HG02759 (cell line): ENCODE data around the gene CHST11.
A peak's percentile ranks its signal among the peaks of the same experiment; 100 is the strongest.
"Not testable (repeated sequence)": the region's sequence is repeated elsewhere in the genome, so short reads cannot be mapped to it uniquely, and the experiment has no call there.

Source experiments
- ATAC-seq: cut with Tn5 transposase; IDR thresholded peaks from one replicate; pipeline ENCODE4 v1.9.1; 2021; ENCODE audit warnings: mild to moderate bottlenecking, moderate library complexity; ENCODE audit not compliant: unreplicated experiment

The CHST11 gene

DNA sequence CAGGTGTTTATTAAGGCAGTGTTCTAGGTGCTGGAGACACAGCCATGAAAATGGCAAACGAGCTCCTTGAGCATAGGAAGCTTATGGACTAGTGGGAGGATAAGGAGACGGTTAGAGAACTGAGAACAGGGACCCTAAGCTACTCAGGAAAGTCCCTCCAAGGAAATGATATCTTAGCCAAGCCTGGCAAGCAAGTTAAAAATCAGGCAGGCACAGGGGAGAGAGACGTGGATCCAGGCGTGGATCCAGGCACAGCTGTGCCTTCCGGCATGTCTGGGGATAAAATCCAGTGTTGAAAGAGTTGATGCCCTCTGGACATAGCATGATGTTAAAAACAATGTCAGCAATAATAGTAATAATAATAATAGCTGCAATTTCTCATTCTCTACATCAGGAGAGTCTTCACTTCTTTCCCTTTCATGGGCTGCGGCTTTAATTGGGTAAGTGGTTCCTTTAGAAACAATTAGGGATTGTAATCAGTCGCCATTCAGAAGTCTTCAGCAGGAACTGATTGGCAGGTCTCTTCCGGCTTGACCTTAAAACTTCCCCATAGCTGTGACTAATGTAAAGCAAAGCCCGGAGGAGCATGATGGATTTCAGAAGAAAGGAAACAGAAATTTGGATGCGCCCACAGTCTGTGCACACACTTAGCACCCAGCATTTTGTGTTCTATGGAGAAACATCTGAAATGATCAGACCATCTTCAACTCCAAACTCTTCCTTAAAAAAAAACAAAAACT is 271.1 kb downstream of the CHST11 start:
- no peak for ATAC-seq

DNA sequence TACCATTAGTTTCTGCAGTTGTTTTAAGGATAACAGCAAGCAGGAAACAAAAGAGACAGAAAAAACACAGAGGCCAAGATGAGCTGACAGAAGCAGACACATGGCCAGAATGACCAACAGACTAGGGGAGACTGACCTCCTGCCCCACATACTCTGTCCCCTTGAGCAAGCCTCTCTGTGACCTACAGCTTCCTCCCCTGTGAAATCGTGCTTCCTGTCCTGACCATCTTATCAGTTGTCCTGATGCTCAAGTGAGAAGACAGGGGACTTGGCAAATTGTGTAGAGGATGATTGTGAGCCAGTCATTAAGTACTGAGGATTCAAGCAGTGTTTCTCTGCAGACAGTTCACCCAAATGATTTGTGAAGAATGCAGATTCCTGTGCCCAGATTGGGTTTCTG is 272.3 kb downstream of the CHST11 start:
- no peak for ATAC-seq

DNA sequence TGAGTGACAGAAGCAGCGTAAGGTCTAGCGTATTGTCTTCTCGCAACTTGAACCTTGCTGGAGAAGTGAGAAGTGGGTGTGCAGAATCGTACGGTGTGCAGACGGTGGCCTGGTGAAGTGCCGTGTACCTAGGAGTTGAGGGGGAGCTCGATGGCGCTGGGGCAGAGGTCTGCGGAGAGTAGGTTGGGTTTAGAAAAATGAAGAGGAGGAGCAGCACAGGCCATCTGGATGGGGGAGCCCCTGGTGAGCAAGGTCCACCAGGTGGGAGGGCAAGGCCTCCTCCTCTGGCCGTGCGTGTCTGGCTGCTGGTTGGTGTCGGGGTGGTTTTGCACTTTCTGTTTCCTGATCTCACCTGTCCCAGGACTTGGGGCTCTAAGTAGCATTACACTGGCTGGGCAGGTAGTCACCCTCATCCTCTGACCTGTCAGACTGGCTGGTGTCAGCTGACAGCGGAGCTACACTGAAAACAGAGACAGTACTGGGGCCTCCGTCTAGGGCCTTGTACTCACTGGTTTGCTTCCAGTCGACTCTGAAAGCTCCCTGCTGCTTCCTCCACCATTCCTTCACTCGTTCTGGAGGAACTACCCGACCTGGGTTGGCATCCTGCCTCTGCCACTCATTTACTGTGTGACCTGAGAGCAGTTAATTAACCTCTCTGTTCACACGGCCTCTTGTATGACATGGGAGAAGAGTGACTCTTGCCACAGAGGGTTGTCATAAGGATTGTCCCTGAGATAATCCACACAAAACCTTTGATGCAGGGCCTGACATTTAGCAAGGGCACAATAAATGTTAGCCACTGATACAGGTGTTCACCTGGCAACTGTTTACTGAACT is 273.1 kb downstream of the CHST11 start:
- ATAC-seq = no peak

DNA sequence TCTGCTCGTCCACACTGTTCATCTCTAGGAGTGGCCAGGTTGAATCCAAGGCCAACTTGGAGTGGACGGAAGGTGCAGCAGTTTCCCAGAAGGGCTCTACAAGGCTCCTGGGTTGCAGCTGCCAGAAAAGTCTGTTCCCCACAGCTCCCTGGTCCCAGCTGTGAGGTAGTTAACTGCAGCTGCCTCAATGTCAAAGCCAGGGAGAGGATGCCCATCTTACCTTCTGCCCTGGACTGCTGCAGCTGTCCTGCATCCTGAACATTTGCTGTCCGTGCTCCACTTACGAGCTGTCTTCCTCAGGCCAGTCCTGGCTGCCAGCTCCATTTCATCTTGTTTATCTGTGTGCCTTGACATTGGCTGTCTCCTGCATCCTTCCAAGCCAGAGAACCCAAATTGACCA is 274.0 kb downstream of the CHST11 start:
- no peak for ATAC-seq

DNA sequence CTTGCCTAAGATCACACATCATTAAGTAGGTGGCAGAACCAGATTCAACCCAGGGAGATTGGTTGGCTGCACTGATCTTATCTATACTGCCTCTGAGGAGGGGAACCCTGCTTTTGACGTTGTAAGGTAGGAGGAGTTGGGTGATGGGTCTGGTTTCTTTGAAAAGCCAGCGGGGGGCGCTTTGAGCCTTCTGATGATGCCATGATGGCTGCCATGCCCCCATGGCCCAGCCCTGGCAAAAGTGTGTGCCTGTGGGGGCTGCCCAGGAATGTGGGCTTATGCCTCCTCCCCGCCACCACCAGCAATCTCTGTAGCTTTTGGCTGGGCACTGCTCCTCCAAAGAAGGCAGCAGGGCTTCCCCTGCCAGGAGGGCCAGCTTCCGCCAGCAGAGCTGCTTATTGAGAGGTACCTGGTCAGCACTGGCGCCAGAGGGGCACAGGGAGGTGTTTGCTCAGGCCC is 277.0 kb downstream of the CHST11 start:
- ATAC-seq = no peak

DNA sequence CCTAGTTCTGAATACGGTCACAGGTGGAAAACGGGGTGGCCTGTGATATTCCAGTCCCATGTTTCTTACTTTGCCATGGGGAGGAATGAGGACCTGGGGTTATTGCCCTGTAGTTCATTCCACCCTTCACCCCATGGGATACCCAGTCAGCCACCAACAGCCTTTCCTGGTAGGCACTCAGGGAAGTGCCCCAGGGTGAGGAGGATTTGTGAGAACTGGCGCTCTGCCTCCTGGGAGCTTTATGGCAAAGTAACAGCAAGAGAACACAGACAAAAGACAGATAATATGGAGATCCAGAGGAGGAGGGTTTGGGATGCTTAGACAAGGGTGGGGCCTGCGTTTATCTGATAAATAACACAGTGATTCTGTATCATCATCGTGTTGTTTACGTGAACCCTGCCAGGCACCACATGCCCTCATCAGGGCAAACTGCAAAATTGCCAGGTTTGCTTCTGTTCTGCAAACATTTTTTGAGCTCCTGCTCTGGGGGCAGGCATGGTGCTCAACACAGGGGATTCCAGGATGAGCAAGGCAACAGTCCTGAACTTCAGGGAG is 277.9 kb downstream of the CHST11 start:
- ATAC-seq = no peak

DNA sequence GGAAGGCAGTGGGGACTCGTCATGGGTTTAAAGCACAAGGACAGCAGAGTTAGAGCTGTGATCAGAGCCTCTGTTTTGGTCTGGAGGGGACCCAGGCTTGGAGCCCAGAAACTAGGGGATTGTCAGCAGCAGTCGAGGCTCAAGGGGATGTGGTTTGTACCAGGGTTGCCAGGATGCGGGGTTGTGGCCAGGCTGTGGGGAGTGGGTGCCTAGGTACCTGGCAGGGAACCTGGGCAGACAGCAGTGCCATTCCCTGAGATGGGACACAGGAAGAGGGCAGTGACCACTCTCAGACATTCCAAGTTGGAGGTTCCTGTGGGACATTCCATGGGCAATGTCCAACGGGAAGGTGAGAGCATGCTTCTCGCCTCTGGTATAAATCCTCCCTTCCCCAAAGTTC is 279.1 kb downstream of the CHST11 start:
- ATAC-seq = no peak

DNA sequence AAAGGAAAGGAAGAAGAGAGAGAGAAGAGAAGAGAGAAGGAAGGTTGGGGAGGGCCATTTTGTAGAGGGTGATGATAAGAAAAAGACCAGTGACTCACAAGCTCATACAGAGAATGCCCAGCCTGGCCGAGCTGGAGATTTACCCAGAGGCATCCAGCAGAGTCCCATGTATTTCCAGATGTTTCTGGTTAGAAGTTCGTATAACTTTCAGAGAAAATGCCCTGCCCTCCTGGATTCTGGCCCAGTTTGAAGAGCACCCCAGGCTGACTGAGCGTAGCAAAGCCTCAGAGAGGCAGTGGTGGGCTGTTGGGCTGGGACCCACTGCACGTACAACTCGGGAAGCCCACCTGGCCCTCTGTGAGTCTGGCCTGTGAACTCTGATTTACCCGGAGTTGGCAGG is 279.6 kb downstream of the CHST11 start:
- no peak for ATAC-seq

DNA sequence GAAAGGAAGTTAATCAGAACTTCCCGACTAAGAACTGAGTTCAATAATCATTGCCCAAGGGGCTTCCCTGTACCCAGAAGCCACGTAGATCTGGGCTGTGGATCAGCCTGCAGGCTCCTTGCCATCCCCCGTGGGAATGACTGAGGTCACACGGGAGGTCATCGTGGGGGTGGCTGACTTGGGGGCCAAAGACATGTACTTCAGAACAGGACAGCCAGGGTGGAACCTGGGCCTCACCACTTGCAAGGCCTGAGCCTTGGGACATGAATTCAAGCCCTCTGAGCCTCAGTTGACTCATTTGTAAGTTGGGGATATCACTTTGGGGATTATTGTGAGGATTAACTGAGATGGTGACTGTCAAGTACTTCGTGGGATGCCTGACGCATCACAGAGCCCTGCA is 280.4 kb downstream of the CHST11 start:
- no peak for ATAC-seq

DNA sequence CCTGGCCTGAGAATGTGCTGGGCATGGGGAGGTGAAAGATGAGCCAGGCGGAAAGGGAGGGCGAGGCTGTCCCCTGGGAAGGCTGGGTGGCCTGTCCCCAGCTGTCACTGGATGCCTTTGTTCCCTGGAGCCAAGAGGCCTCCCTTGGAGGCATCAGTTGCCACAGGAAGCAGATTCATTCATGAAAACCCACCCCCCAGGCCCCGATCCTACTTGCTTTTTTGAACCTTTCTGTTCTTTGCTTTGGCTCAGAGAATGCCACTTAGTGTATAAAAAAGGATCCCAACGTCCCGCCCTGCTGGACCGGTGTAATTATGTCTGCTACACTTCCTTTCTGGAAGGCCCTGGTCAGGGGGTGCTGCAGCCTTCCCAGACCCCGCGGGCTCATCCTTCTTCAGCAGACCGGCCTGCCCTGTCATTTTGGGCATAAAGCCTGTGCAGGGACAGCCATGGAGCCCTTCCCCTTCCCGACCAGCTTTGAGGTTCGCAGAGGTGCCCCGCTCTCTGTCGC is 281.1 kb downstream of the CHST11 start:
- no peak for ATAC-seq

DNA sequence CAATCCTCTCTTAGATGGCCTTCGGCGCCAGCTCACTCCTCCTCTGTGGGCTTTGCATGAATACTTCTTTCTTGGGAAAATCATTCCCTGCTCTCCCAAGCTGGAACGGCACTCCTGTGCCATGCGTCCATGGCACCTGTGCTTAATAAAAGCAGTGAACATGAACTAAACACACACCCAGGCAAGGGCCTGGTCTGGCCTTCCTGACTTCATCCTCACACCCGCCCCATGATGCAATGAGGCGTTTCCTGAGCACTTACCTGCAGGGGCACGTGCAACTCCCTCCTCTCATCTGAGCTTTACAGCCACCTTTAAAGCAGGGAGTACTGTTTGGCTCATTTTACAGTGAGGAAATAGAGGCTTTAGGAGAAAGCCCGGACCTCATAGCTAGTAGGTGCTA is 281.6 kb downstream of the CHST11 start:
- no peak for ATAC-seq

DNA sequence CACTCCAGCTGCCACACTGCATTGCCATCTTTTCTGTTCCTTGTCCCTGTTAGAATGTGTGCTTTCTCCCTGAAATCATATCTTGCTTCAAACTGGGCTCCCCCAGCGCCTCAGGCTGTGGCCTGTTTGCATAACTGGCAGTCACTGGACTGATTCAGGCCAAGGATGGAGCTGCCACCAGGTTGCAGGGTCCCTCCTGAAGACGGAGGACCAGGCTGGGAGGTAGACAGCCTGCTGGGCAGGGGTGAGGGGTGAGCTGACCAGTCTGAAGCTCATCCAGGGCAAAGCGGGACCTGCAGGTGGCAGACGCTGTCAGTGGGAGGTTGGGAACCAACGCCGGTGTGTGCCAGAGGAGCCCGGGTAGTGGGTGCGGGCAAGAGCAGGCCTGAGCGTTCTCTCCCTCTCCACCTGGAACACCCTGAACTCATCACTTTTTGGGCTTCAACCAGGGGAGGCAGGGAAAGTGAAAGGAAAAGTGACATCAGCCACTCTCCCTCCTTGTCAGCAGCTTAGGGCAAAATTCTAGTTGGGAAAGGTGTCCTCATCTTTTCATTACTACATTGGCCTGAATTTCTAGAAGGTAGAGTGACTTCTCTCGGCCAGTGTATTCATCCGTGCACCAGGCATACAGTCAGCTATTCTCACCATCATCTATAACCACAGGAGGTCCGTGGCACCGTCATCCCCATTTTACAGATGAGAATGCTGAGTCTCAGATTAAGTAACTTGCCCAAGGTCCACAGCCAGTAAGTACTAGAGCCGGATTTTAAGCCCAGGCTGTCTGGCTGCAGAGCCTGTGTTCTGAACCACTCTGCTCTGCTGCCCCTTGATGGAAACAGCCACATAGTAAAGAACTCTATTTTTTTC is 282.3 kb downstream of the CHST11 start:
- no peak for ATAC-seq

DNA sequence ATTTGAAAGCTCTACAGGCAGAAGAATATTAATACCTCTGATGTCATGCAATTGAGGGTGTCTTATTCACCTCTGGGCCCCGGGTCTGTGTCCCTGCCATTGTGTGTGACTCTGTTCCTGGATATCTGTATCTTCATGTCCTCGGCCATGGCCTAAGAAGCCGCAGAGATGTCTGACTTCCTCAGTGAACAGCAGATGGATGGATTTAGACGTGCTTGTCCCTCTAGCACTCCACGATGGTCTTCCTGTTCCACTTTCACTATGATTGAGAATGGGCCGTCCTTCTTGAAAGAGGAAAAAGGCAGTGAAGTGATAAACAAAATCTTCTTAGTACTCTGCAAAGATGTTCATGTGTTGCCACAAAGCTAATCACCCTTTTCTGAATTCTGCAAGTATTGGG is 283.9 kb downstream of the CHST11 start:
- ATAC-seq = peak; percentile 74

DNA sequence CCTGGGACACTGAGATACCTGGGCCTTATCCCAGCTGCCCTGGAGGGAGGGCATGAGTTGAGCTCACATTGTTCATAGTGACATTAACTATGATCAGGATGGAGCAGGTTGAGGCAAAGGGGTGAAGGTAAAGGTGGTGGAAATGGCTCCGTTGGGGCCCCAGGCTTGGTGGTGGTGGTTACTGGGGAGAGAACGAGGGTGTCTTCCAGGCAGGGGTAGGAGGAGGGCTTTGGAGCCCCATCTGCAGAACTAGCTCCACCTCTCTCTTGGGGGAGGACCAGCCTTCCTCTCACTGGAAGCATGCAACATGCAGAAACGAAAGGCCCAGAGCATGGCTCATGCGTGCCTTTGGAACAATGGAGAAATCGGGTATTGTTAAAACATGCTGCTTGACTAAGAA is 284.3 kb downstream of the CHST11 start:
- ATAC-seq = peak; percentile 29

DNA sequence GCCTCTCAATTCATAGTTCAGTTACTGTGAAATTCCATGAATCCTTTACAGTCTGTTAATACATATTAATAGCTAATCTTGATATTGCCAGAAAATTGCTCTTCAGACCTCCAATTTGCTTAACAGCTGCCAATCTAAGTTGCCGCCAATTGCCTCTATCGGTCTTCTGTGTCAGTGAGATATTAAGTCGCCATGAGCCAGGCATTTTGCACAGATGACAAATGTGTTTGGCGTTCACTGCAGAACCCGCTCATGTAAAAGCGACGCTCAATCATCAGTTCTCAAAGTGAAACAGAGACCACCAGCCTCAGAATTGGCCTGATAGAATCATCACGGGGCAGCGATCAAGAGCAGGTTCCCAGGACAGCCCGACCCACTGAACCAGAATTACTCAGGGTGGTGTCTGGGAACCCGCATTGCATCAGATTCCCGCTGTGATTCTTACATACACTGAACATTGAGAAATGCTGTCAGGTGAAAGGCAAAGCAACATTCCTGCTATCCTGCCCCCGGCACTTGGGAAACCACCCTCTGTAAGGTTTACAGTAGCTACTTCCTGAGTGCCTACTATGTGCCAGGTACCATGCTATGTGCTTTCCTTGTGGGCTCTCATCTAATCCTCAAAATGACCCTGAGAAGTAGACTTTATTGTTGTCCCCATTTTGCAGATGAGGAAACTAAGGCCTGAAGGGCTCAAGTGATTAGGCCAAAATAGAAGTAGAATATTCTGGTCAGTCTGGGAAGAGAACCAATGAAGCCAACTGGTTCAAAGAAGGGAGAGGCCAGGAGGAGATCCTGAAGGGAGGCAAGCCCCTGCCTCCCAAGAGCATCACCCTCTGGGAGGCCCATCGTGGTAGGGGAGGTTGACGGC is 285.0 kb downstream of the CHST11 start:
- ATAC-seq = no peak

DNA sequence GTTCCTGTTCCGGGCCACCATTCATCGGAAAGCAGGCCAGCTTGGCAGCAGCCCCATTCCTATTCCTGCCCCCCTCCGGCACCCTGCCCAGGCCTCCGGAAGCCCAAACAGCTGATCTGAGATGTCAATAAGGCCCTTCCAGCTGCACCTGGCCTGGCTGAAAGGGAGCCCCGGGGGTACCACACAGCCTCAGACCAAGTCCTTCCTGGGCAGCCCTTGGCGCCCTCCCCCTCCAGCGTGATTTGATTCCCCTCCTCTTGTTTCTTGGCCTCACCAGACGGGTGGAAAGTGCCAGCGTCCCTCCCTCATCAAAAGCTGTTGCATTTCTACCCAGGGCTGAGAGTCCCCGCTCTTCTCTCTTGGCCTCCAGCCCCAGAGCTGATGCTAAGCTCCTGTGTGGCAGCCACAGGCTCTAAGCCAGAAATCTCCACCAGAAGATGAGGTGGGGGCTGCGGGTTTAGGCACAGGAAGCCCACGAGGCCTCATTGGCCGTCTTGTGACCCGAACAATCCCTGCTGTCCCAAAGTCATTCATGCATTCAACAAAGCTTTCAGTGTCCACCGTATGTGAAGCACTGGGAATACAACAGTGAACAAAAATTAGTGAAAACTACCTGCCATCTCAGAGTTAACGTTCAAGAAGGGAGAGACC is 285.9 kb downstream of the CHST11 start:
- no peak for ATAC-seq

DNA sequence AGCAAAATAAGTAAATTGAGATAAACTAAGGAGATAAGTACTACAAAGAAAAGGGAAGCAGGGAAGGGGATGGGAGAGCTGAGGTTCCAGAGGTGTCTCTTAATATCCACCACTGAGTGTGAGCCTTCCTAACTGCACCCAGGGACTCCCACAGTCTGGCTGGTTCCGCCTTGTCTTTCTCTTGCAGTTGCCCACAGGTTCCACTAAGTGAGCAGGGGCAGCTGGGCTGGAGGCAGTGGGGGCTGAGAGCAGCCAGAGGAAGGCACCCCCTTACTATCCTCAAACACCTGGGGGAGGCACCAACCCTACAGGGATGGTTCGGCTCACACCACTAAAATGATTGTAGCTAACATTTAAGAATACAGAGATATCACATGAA is 286.4 kb downstream of the CHST11 start:
- ATAC-seq = no peak

DNA sequence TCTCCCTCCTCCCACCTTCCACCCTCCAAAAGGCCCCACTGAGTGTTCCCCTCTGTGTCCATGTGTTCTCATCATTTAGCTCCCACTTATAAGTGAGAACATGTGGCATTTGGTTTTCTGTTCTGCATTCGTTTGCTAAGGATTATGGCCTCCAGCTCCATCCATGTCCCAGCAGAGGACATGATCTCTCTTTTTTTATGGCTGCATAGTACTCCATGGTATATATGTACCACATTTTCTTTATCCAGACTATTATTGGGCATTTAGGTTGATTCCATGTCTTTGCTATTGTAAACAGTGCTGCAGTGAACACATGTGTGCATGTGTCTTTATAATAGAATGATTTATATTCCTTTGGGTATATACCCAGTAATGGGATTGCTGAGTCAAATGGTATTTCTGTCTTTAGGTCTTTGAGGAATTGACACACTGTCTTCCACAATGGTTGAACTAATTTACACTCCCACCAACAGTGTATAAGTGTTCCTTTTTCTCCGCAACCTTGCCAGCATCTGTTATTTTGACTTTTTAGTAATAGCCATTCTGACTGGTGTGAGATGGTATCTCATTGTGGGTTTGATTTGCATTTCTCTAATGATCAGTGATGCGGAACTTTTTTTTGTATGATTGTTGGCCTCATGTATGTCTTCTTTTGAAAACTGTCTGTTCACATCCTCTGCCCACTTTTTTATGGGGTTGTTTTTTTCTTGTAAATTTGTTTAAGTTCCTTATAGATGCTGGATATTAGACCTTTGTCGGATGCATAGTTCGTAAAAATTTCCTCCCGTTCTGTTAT is 287.2 kb downstream of the CHST11 start:
- not testable (repeated sequence) for ATAC-seq
